Measurements from ENCODE around the gene RALGAPA2. TPM values are rescaled to one million over a fixed set of nuclear protein-coding genes. Genes with fewer than 3 reads are reported as not detected.

Gene RALGAPA2
- total and polyA plus RNA-seq, 2 of the 13 experiments (the other 11 are each of a cell fraction or from before 2014, with no cell fraction given), result 13.8 to 17.7 TPM

GRCh38 chr20:20497242-20497978, 215.0 kb downstream of the RALGAPA2 start:
- DNase-seq (ENCODE audit: low spot score) (no peak), FAIRE-seq (no peak), ATAC-seq (no peak)
- H3K4me3 ChIP-seq (replicated peaks in 1 of 3; ENCODE audit: insufficient read depth in 1 of 3, low read depth in 2 of 3, low read length in 3 of 3), result no peak overlapping the region
- H2AFZ ChIP-seq (ENCODE audit: low read length), result no peak overlapping the region
- no peak overlapping the region for H3K27ac ChIP-seq (ENCODE audit: extremely low read length, insufficient read depth, low read length)
- intact Hi-C loops (cut with micrococcal nuclease; ENCODE audit: unreplicated experiment) (no loop called here), in situ Hi-C loops (cut with HindIII; ENCODE audit: extremely low pct_ligation_motif_present, low pct_unique_long_range_greater_than_20kb) (no loop called here)
- no peaks in the 10 kb centered on the region for H4K20me1 ChIP-seq (ENCODE audit: insufficient read depth, low read length)
- H3K9me3 ChIP-seq (ENCODE audit: low read length), result no peaks in the 10 kb centered on the region
- no peaks in the 10 kb centered on the region for H3K27me3 ChIP-seq (ENCODE audit: control insufficient read depth in 1 of 2, insufficient read depth in 2 of 2, low read length in 2 of 2)
- WGBS (ENCODE audit: low lambda C conversion rate), result 95% methylated on average over 8 of the region's 8 CpGs
- H3K4me1 ChIP-seq (ENCODE audit: insufficient read depth, low read length), result no peaks in the 10 kb centered on the region
- TF ChIP-seq ZNF839 (CRISPR knock-in tag; IDR thresholded peaks at IDR 0.05; ENCODE audit: borderline replicate concordance) (no peak), DBP (CRISPR knock-in tag; IDR thresholded peaks at IDR 0.05; ENCODE audit: not compliant biosample characterization) (no peak), KDM4B (CRISPR knock-in tag; IDR thresholded peaks at IDR 0.05) (no peak), JDP2 (CRISPR knock-in tag; IDR thresholded peaks at IDR 0.05; ENCODE audit: borderline replicate concordance) (no peak), MIER2 (CRISPR knock-in tag; IDR thresholded peaks at IDR 0.05) (no peak), ZNF44 (CRISPR knock-in tag; IDR thresholded peaks at IDR 0.05) (no peak), MTF1 (CRISPR knock-in tag; IDR thresholded peaks at IDR 0.05) (no peak), WIZ (CRISPR knock-in tag; IDR thresholded peaks at IDR 0.05) (no peak), ZNF746 (CRISPR knock-in tag; IDR thresholded peaks at IDR 0.05) (no peak), SCMH1 (CRISPR knock-in tag; IDR thresholded peaks at IDR 0.05; ENCODE audit: borderline replicate concordance) (no peak), MXD4 (CRISPR knock-in tag; IDR thresholded peaks at IDR 0.05) (no peak), ZHX2 (IDR thresholded peaks at IDR 0.05; ENCODE audit: low read depth) (no peak), ZHX2 (CRISPR knock-in tag; IDR thresholded peaks at IDR 0.05; ENCODE audit: borderline replicate concordance) (no peak), CBFB (CRISPR knock-in tag; IDR thresholded peaks at IDR 0.05) (no peak), DMAP1 (CRISPR knock-in tag; IDR thresholded peaks at IDR 0.05) (no peak), SPEN (CRISPR knock-in tag; IDR thresholded peaks at IDR 0.05; ENCODE audit: low read depth) (no peak), ZNF468 (CRISPR knock-in tag; IDR thresholded peaks at IDR 0.05) (no peak), NFYB (CRISPR knock-in tag; IDR thresholded peaks at IDR 0.05) (no peak), ZFP36L2 (CRISPR knock-in tag; IDR thresholded peaks at IDR 0.05) (no peak)
- H3K4me2 ChIP-seq (ENCODE audit: low read depth, low read length), result no peak overlapping the region
- ChIA-PET POLR2A (no interaction called here), CTCF (ENCODE audit: low intra/inter-chr PET ratio, low total read pairs) (no interaction called here)
- peaks cover 12 to 43% of the 10 kb centered on the region in 2 experiments for H3K36me3 ChIP-seq (replicated peaks in 1 of 2; ENCODE audit: control insufficient read depth in 1 of 2, insufficient read depth in 2 of 2, low read length in 2 of 2)
- H3K9ac ChIP-seq (ENCODE audit: insufficient read depth, low read depth, low read length), result no peak overlapping the region
- H3K79me2 ChIP-seq (ENCODE audit: insufficient read depth, low read length), result no peaks in the 10 kb centered on the region
- BruUV-seq (replicated peaks), result no TSS peak

Data from HepG2 (cell line).